K562 (cell line): ENCODE measurements around the gene LYPD5. TPM values are rescaled to one million over a fixed set of nuclear protein-coding genes. Genes with fewer than 3 reads are reported as not detected.

Experiments
- BHLHE40 ChIP-seq: IDR thresholded peaks from 2 replicates; pipeline ENCODE4 v1.6.1; 2011; ENCODE audit warnings: low read length, improper control_type of control experiment
- C11orf30 ChIP-seq: fragments of 450-650 bp; IDR thresholded peaks from 2 replicates; pipeline ENCODE4 v1.6.1; 2016; ENCODE audit warnings: low read depth, mild to moderate bottlenecking
- FOXA3 ChIP-seq, 2 experiments: fragments of 450-650 bp in 1 of 2; sonication (generic) in 1 of 2; formaldehyde crosslinking; IDR thresholded peaks in 1 of 2; conservative IDR thresholded peaks in 1 of 2; 2 replicates each; pipeline versions ENCODE4 v1.4.0 to v1.8.0; 2020 to 2022; ENCODE audit warnings: mild to moderate bottlenecking in 2 of 2, missing genetic modification reagents in 1 of 2
- GTF2F1 ChIP-seq: IDR thresholded peaks from 2 replicates; pipeline ENCODE4 v1.6.1; 2011; ENCODE audit warnings: low read depth, low read length, improper control_type of control experiment
- HNRNPL ChIP-seq: fragments of 200-400 bp; formaldehyde crosslinking; IDR thresholded peaks from 2 replicates; pipeline ENCODE4 v1.6.1; 2017; ENCODE audit warnings: low read depth, mild to moderate bottlenecking, low read length
- JUND ChIP-seq, 2 experiments: IDR thresholded peaks; 2 replicates in 1 of 2; 3 replicates in 1 of 2; pipeline ENCODE4 v1.6.1; 2011; ENCODE audit warnings: borderline replicate concordance in 2 of 2, low read depth in 2 of 2, low read length in 2 of 2, improper control_type of control experiment in 1 of 2, missing biosample characterization in 1 of 2, missing genetic modification characterization in 1 of 2, missing genetic modification reagents in 1 of 2
- KLF1 ChIP-seq: fragments of 450-650 bp; IDR thresholded peaks from 2 replicates; pipeline ENCODE4 v1.6.1; 2016; ENCODE audit warnings: missing genetic modification characterization, missing compliant biosample characterization
- MBD2 ChIP-seq: sonication (generic); IDR thresholded peaks from 2 replicates; pipeline ENCODE4 v1.6.1; 2016; ENCODE audit warnings: low read depth, borderline replicate concordance
- NCOA1 ChIP-seq: fragments of 450-650 bp; IDR thresholded peaks from 2 replicates; pipeline ENCODE4 v1.6.1; 2016; ENCODE audit warnings: low read depth
- SAFB ChIP-seq: fragments of 200-400 bp; formaldehyde crosslinking; IDR thresholded peaks from 2 replicates; pipeline ENCODE4 v1.6.1; 2017; ENCODE audit warnings: low read depth, low read length, borderline replicate concordance
- ZKSCAN8 ChIP-seq: fragments of 200-800 bp; sonication (Bioruptor generic); IDR thresholded peaks from 2 replicates; pipeline ENCODE4 v1.6.1; 2016; ENCODE audit warnings: missing genetic modification characterization, missing compliant biosample characterization
- ZNF347 ChIP-seq: fragments of 450-650 bp; formaldehyde crosslinking; IDR thresholded peaks from 2 replicates; pipeline ENCODE4 v1.4.0; 2020; ENCODE audit warnings: low read depth, mild to moderate bottlenecking, moderate library complexity
- polyA plus RNA-seq, 8 experiments: library from polyadenylated mRNA; depleted of rRNA in 4 of 8; stranded (reverse) in 5 of 8; unstranded in 3 of 8; fragments of >200 nt; fragmentation: Nextera tagmentation in 2 of 8; fragmentation: Illumina TruSeq in 1 of 8; extraction: Ambion mirVana in 2 of 8; extraction: Trizol in 1 of 8; gene quantifications; 2 replicates each; pipeline versions ENCODE4 v1.2.1 to v1.2.3, GENCODE V29; 2011 to 2014; ENCODE audit warnings: inconsistent platforms in 1 of 8, missing spikeins in 1 of 8
- total RNA-seq, 7 experiments: library from RNA; depleted of rRNA in 6 of 7; stranded (reverse); fragments of >200 nt in 6 of 7; fragmentation: Illumina TruSeq in 2 of 7; extraction: Trizol in 2 of 7; gene quantifications; 2 replicates each; pipeline versions ENCODE4 v1.2.1 to v1.2.3, GENCODE V29; 2011 to 2021; ENCODE audit warnings: low replicate concordance in 1 of 7
- TF ChIP-seq, protein P1 (sequence below): sonication (generic); formaldehyde crosslinking; IDR thresholded peaks from 2 replicates; pipeline ENCODE4 v1.8.0; 2022; ENCODE audit warnings: mild to moderate bottlenecking, missing genetic modification reagents
- TF ChIP-seq, protein P2 (sequence below): fragments of 450-650 bp; IDR thresholded peaks from 2 replicates; pipeline ENCODE4 v1.6.1; 2016
- TF ChIP-seq, protein P3 (sequence below): fragments of 450-650 bp; IDR thresholded peaks from 2 replicates; pipeline ENCODE4 v1.6.1; 2017; ENCODE audit warnings: antibody characterized with exemption, mild to moderate bottlenecking
- TF ChIP-seq, protein P4 (sequence below): sonication (generic); formaldehyde crosslinking; IDR thresholded peaks from 2 replicates; pipeline ENCODE4 v1.9.0; 2022; ENCODE audit warnings: mild to moderate bottlenecking, missing genetic modification reagents

Gene LYPD5
- total and polyA plus RNA-seq, 9 of the 15 experiments (the other 6 are each of a cell fraction or from before 2014, with no cell fraction given) = 0.03 to 0.22 (median 0.10) TPM; not detected in 3

DNA sequence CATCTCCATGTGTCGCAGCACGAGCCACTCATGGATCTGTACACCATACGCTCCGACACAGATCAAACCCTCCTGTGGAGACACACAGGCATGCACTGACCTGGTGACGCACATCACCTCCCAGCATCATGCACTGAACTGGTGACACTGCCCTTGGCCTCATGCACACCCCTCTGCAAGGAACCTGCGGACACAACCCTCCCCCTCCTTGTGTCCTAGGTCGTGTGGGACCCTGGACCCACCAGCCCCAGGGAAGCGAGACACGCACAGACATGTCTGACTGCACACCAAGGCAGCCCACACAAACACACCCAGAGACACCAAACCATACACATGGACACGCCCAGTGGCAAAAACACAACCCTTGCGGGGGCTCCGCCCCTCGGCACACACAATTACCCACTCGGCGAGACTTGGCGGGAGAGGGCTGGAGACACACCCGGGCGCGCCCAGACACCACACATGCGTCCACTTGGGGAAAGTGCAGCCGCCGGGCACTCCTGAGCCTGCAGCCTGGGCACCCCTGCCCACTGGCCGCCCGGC lies 19.5 kb downstream of the LYPD5 start (continued):
- TF ChIP-seq, protein P1, sequence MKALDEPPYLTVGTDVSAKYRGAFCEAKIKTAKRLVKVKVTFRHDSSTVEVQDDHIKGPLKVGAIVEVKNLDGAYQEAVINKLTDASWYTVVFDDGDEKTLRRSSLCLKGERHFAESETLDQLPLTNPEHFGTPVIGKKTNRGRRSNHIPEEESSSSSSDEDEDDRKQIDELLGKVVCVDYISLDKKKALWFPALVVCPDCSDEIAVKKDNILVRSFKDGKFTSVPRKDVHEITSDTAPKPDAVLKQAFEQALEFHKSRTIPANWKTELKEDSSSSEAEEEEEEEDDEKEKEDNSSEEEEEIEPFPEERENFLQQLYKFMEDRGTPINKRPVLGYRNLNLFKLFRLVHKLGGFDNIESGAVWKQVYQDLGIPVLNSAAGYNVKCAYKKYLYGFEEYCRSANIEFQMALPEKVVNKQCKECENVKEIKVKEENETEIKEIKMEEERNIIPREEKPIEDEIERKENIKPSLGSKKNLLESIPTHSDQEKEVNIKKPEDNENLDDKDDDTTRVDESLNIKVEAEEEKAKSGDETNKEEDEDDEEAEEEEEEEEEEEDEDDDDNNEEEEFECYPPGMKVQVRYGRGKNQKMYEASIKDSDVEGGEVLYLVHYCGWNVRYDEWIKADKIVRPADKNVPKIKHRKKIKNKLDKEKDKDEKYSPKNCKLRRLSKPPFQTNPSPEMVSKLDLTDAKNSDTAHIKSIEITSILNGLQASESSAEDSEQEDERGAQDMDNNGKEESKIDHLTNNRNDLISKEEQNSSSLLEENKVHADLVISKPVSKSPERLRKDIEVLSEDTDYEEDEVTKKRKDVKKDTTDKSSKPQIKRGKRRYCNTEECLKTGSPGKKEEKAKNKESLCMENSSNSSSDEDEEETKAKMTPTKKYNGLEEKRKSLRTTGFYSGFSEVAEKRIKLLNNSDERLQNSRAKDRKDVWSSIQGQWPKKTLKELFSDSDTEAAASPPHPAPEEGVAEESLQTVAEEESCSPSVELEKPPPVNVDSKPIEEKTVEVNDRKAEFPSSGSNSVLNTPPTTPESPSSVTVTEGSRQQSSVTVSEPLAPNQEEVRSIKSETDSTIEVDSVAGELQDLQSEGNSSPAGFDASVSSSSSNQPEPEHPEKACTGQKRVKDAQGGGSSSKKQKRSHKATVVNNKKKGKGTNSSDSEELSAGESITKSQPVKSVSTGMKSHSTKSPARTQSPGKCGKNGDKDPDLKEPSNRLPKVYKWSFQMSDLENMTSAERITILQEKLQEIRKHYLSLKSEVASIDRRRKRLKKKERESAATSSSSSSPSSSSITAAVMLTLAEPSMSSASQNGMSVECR (CRISPR knock-in tag) = peak; percentile 40; the same call in 1 of the 2 replicates
- TF ChIP-seq GTF2F1 (no peak), C11orf30 (no peak), HNRNPL (peak; percentile 75; the same call in 1 of the 2 replicates), NCOA1 (no peak), SAFB (peak; percentile 34; the same call in 1 of the 2 replicates), ZKSCAN8 (no peak), KLF1 (tag) (0 out of 2 replicates have a peak, but pooled peaks have one; percentile 31), MBD2 (0 out of 2 replicates have a peak, but pooled peaks have one; percentile 12), ZNF347 (CRISPR knock-in tag) (no peak), BHLHE40 (peak; percentile 3; the same call in 1 of the 2 replicates), FOXA3 (CRISPR knock-in tag; conservative IDR thresholded peaks at IDR 0.05 in 1 of 2, IDR thresholded peaks at IDR 0.05 in 1 of 2) (peak in 1 of 2 experiments; percentile 30; a peak in 1 of 4 replicates), JUND (IDR thresholded peaks at IDR 0.05; ENCODE audit: borderline replicate concordance, low read depth, low read length) (no peak), JUND (tag; IDR thresholded peaks at IDR 0.05; ENCODE audit: borderline replicate concordance, low read depth, low read length) (peak; percentile 16; the same call in 1 of the 3 replicates)
- TF ChIP-seq, protein P2, sequence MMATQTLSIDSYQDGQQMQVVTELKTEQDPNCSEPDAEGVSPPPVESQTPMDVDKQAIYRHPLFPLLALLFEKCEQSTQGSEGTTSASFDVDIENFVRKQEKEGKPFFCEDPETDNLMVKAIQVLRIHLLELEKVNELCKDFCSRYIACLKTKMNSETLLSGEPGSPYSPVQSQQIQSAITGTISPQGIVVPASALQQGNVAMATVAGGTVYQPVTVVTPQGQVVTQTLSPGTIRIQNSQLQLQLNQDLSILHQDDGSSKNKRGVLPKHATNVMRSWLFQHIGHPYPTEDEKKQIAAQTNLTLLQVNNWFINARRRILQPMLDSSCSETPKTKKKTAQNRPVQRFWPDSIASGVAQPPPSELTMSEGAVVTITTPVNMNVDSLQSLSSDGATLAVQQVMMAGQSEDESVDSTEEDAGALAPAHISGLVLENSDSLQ = no peak
- TF ChIP-seq, protein P3, sequence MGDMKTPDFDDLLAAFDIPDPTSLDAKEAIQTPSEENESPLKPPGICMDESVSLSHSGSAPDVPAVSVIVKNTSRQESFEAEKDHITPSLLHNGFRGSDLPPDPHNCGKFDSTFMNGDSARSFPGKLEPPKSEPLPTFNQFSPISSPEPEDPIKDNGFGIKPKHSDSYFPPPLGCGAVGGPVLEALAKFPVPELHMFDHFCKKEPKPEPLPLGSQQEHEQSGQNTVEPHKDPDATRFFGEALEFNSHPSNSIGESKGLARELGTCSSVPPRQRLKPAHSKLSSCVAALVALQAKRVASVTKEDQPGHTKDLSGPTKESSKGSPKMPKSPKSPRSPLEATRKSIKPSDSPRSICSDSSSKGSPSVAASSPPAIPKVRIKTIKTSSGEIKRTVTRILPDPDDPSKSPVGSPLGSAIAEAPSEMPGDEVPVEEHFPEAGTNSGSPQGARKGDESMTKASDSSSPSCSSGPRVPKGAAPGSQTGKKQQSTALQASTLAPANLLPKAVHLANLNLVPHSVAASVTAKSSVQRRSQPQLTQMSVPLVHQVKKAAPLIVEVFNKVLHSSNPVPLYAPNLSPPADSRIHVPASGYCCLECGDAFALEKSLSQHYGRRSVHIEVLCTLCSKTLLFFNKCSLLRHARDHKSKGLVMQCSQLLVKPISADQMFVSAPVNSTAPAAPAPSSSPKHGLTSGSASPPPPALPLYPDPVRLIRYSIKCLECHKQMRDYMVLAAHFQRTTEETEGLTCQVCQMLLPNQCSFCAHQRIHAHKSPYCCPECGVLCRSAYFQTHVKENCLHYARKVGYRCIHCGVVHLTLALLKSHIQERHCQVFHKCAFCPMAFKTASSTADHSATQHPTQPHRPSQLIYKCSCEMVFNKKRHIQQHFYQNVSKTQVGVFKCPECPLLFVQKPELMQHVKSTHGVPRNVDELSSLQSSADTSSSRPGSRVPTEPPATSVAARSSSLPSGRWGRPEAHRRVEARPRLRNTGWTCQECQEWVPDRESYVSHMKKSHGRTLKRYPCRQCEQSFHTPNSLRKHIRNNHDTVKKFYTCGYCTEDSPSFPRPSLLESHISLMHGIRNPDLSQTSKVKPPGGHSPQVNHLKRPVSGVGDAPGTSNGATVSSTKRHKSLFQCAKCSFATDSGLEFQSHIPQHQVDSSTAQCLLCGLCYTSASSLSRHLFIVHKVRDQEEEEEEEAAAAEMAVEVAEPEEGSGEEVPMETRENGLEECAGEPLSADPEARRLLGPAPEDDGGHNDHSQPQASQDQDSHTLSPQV = peak; percentile 53; the same call in 1 of the 2 replicates
- TF ChIP-seq, protein P4, sequence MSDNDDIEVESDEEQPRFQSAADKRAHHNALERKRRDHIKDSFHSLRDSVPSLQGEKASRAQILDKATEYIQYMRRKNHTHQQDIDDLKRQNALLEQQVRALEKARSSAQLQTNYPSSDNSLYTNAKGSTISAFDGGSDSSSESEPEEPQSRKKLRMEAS (CRISPR knock-in tag) = peak; percentile 37; the same call in 1 of the 2 replicates
